Fibroblast of pulmonary artery (primary cell): Measurements from ENCODE around the gene BAZ2B.
A peak's percentile ranks its signal among the peaks of the same experiment; 100 is the strongest.

Experiments used
- DNase-seq: peaks from one replicate; pipeline ENCODE4 v3.0.0-alpha.2; 2010; ENCODE audit warnings: low read depth
- H3K4me3 ChIP-seq: replicated peaks from 2 replicates; pipeline ENCODE4 v1.5.1; 2011; ENCODE audit warnings: low read depth, mild to moderate bottlenecking, control low read depth, low read length, moderate library complexity
- CTCF ChIP-seq: IDR thresholded peaks from 2 replicates; pipeline ENCODE4 v1.5.1; 2011; ENCODE audit warnings: mild to moderate bottlenecking, control low read depth, low read length, inconsistent platforms; ENCODE audit errors: missing control alignments

The BAZ2B gene

DNA sequence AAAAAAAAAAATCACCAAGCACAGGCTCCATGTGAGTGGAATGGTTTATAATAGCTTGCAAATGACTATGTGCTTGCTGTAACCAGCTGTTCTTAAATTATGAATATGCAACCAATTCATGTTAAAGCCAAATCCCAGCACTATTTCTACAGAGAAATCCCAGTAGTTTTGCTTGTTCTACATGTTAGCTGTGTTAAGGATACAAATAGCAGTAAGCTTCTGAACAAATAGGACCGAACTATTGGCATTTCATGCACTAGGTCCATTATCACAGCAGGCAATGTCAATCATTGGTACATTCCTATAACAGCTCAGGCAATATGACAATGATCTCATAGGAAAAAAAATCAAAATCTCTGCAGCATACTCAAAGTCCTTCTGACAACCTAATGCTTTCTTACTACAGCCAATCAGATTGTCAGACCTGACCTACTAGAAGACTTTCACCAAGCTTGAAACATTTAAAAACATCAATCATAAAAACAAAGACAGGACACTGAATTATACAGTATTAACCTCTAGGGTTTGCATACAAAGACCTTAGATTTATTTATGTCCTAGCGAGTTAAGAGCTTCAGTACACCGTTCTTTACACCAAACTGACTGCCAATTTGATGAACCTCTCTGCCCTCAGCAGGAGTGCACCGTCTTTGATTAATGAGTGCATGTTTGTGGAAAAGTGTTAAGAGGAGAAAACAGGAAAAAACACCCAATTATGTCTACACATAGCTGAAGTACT lies 6.4 kb downstream of the BAZ2B start:
- H3K4me3 ChIP-seq = no peak overlapping the region
- TF ChIP-seq CTCF = no peak
- no peak for DNase-seq

DNA sequence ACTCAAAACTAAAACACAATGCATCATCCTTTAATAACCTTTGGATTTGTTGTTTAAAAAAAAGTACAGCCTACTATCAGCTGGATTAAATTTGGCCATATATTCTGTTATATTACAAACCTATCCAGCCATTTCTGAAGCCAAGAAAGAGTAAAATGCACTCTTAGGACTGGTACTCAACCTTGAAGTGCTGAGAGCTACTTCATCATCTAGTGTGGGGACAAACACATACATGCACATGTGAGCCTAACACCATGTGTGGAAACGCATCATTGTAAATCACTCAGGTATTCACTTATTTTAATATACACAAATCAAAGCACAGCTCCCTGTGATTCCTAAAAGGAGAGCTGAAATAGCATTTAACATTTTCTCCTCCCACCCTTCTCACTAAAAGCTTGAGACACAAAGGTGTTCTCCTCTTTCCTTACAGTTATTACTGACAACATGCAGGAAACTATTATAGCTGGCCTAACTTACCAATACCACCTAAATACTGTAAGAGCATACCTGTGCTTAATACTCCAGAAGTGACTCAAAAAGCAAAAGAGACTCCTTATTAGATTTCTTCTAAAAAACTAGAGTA lies 7.5 kb downstream of the BAZ2B start:
- no peak for DNase-seq
- no peak for TF ChIP-seq CTCF
- no peak overlapping the region for H3K4me3 ChIP-seq

- no peak overlapping the region for H3K4me3 ChIP-seq
- no peak for DNase-seq
- no peak for TF ChIP-seq CTCF
Observed at GRCh38 chr2:159608108-159608507, 8.2 kb downstream of the BAZ2B start.

- no peak for TF ChIP-seq CTCF
- no peak overlapping the region for H3K4me3 ChIP-seq
- peak; percentile 10 for DNase-seq
Observed at GRCh38 chr2:159606287-159606686, 10.1 kb downstream of the BAZ2B start.

GRCh38 chr2:159605441-159606178 lies 10.7 kb downstream of the BAZ2B start:
- no peak for TF ChIP-seq CTCF
- DNase-seq = peak; percentile 37
- H3K4me3 ChIP-seq = no peak overlapping the region

- TF ChIP-seq CTCF = no peak
- no peak for DNase-seq
- H3K4me3 ChIP-seq = no peak overlapping the region
Observed at GRCh38 chr2:159604159-159604558, 12.2 kb downstream of the BAZ2B start.
